GM21786 (cell line): ENCODE data around the gene PLEKHA7.

Experiments
- ATAC-seq: cut with Tn5 transposase; IDR thresholded peaks from one replicate; pipeline ENCODE4 v1.9.1; 2021; ENCODE audit not compliant: unreplicated experiment

PLEKHA7 gene

GRCh38 chr11:16777613-16777975 lies 236.6 kb downstream of the PLEKHA7 start:
- ATAC-seq = no peak

- ATAC-seq = no peak
Measured at GRCh38 chr11:16776711-16777612, 237.3 kb downstream of the PLEKHA7 start.

DNA sequence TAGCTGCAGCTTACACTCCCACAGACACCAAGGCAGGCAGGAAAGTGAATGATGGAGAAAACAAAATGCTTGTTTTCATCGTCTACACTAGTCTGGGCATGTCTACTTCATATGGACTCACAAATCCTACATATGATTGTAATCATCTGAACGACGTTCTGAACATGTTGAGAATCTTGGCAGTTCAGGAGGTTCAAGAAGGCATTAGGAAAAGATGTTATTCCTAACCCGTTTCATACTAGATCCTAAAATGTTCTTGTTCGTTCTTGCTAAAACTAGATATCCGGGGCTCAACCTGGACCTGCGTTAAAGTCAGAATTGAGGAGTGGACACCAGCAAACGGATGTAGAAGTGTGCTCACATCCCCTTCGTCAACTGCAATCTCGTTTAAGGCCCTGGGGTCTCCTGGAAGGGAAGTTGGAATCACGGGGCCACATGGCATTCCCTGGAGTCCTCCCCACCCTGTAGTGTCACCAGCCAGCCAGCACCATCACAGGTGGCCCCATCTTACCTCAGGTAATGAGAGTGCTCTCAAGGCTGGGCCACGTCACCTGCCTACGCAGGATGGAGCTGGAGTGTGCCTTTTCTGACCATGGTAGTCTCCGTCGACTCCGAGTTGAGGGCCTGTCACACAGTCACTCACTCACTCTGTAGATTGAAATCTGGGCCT lies 238.5 kb downstream of the PLEKHA7 start:
- ATAC-seq = no peak

DNA sequence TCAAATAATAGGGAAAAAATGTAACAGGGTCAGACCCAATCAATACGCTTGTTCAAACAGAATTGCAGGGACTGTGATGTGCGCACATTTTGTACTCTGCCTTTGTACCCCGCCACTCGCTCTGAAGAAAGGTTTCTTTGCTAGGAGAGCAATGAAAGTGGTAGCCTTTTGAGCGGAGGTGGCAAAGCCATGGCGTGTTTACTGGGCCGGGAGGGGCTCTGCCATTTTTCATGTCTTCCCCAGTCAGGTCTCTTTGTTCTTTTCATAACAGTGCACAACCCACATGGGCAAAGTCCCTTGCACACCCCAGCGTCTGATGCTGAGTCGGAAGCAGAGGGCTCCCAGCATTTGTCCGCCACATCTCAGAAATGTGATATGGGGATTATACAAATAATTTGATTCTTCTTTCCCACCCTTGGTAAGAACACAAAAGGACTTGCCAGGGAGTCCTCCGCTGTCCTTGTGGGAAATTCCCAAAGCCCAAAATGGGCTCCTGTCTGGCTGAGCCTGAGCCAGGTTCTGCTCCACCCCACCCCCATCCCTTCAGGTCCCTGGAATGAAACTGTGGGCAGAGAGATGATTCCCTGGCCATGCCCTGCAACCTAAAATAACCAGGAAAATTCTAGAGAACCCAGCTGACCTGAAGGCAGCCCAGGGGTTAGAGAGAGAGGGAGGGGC lies 239.1 kb downstream of the PLEKHA7 start:
- ATAC-seq = no peak

DNA sequence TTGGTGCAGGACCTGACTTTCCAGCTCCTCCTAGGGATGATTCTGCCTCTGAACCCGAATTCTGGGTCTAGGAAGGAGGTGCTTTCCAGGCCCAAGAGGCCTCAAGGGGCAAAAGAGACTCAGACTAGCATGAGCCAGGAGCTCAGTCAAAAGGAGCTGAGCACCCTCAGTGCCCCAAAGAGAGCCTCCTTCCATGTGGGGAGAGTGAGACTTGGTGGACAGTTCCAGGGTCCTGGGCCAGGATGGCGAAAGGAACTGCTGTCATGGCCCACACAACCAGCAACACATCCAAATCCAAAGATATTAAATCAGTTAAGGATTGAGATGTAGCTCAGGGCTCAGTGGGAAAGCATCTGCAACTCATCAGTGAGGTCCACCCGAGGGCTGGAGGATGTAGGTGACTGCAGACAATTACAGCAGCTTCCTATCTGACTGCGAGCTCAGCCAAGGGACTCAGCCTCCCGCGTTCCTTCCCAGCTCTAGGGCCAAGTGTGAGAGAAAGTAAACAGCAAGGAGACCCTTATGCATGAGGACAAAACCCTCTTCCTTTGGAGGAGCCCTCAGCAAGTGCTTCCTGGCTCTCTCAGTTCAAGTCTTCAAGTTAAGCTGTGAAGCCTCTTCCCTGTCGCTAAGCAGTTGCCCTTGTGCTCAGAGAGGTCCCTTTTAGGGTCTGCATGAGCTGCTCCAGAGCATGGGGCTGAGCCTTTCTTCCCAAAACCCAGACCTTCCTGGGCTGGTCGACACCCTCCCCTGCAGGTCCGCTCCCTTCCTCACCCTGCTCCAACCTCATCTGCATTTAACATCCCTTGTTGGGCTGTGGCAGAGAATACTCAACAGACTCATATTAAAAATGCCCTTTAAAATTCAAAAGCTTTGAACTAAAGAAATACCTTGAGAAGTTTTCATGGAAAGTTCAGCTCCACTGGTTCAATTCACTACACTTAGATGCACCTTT lies 240.0 kb downstream of the PLEKHA7 start:
- no peak for ATAC-seq

DNA sequence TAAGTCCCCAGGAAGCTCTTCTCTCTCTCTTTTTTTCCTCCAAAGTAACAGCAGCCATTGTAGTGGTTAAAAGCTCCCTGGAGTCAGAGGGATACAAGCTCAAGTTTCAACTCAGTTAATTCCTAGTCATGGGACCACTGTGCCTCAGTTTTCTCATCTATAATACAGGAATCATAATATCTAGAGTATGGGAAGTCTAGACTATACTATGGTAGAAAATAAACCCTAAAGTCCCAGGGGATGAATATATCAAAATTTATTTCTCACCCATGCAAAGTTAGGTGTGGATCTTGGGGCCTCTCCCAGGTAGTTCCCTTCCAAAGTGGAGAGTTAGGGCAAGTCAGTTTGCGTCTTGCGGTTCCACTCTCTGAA lies 242.1 kb downstream of the PLEKHA7 start:
- no peak for ATAC-seq

GRCh38 chr11:16771350-16772140 lies 242.7 kb downstream of the PLEKHA7 start:
- no peak for ATAC-seq

- ATAC-seq = no peak
Measured at GRCh38 chr11:16770016-16770415, 244.2 kb downstream of the PLEKHA7 start.

DNA sequence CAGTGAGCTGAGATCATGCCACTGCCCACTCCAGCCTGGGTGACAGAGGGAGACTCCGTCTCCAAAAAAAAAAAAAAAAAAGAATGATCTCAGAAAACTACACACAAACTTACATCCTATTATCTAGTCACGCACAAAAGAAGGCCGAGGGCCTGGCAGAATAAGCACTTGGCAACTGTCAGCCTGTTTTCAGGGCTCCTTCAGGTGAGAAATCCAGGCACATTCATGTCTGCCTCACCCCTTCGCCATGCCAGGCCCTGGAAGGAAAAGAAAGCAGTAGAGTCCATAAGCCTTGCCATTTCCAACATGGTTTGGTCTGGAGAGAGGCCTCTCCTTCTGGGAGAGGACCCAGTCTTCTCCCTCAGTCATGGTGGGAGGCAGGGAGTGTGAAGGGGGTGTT lies 244.8 kb downstream of the PLEKHA7 start:
- ATAC-seq = no peak

- ATAC-seq = no peak
Measured at GRCh38 chr11:16767957-16768356, 246.3 kb downstream of the PLEKHA7 start.

DNA sequence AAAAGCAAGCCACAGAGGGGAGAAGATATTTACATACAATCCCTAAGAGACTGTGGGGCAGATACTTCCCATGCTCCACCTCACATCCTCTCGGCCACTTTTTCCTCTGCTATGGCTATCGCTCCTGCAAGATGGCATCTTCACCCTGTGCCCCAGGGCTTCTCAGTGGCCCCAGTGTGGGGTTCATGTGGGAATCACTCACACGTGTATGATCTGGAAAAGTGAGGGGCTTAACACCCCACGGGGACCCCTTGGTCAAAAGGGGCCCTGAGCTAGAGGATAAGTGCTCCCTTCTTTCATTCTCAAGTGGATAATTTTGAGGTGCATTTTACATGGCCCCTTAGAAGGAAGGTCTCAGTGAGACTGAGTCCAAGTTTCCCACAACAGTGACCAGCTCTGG lies 247.1 kb downstream of the PLEKHA7 start:
- ATAC-seq = no peak

DNA sequence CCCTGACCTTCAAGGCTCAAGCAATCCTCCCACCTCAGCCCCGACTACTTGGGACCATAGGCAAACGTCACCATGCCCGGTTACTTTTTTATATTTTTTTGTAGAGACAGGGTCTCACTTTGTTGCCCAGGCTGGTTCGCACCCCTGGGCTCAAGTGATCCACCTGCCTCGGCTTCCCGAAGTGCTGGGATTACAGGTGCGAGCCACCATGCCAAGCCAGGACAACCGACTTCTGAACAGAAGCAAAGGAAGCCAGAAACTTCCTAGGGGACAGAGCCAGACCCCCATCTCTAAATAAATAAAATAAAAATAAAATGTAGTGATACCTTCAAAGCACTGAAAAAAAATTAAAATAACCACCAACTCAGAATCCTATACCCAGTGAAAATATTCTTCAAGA lies 249.3 kb downstream of the PLEKHA7 start:
- ATAC-seq = no peak

- ATAC-seq = no peak
Measured at GRCh38 chr11:16763746-16764145, 250.5 kb downstream of the PLEKHA7 start.

- ATAC-seq = no peak
Measured at GRCh38 chr11:16759857-16760508, 254.2 kb downstream of the PLEKHA7 start.

GRCh38 chr11:16758382-16759024 lies 255.7 kb downstream of the PLEKHA7 start:
- no peak for ATAC-seq

DNA sequence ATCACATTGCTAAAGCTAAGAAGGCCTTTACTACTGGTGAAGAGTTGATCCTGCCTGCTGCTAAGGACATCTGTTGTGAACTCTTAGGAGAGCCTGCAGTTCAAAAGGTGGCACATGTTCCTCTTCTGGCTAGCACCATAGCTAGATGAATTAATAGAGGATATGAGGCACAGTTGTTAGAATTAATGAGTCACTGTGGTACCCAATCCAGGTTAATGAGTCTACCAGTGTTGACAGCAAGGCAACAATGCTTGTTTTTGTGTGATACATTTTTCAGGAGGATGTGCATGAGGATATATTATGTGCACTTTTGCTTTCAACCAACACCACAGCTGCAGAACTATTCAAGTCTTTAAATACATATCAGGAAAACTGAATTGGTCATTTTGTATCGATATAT lies 263.8 kb downstream of the PLEKHA7 start:
- peak; percentile 45 for ATAC-seq

DNA sequence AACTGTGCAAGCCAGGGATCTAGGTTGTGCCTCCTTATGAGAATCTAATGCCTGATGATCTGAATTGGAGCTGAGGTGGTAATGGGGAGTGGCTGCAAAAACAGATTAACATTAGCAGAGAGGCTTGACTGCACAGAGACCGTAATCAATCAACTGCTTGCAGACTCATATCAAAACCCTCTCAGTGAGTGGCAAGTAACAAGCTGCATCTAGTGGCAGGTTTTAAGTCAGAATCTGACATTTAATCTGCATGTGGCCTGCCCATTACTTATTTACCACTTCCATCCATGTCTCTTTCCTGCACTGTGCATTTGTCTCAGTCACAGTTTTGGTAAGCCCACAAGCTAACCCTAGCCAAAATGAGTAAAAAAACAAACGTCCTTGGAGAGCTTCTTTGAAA lies 264.5 kb downstream of the PLEKHA7 start:
- peak; percentile 46 for ATAC-seq

GRCh38 chr11:16749092-16749491 lies 265.1 kb downstream of the PLEKHA7 start:
- no peak for ATAC-seq
